ENCODE data around the gene TNFRSF17.
A peak's percentile ranks its signal among the peaks of the same experiment; 100 is the strongest.
"Not testable (repeated sequence)": the region's sequence is repeated elsewhere in the genome, so short reads cannot be mapped to it uniquely, and the experiment has no call there.

Gene TNFRSF17

DNA sequence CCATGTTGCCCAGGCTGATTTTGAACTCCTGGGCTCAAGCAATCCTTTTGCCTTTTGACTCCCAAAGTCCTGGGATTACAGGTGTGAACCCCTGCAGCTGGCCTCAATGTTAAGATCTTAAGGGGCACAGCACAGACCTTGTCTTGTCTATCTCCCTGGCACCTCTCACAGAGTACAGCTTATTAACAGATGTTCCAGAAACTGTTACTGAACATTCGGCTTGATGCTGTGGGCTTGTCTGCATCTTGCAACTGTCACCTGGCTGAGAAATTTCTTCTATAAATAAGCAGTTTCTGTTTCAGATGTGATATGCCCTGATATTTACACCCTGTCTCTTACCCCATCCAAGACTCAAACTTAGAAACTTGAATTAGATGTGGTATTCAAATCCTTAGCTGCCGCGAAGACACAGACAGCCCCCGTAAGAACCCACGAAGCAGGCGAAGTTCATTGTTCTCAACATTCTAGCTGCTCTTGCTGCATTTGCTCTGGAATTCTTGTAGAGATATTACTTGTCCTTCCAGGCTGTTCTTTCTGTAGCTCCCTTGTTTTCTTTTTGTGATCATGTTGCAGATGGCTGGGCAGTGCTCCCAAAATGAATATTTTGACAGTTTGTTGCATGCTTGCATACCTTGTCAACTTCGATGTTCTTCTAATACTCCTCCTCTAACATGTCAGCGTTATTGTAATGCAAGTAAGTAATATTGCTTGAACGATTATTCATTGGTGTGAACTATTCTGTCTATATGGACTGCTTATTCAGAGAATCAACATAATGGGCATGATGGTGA lies at the start of gene TNFRSF17:
Gene TNFRSF17 (plus strand): TSS at position 450 of the 791 bp plus-strand sequence. CDS start 115 bp downstream, at position 565.
- no peak for DNase-seq (ENCODE audit: low read depth)

DNA sequence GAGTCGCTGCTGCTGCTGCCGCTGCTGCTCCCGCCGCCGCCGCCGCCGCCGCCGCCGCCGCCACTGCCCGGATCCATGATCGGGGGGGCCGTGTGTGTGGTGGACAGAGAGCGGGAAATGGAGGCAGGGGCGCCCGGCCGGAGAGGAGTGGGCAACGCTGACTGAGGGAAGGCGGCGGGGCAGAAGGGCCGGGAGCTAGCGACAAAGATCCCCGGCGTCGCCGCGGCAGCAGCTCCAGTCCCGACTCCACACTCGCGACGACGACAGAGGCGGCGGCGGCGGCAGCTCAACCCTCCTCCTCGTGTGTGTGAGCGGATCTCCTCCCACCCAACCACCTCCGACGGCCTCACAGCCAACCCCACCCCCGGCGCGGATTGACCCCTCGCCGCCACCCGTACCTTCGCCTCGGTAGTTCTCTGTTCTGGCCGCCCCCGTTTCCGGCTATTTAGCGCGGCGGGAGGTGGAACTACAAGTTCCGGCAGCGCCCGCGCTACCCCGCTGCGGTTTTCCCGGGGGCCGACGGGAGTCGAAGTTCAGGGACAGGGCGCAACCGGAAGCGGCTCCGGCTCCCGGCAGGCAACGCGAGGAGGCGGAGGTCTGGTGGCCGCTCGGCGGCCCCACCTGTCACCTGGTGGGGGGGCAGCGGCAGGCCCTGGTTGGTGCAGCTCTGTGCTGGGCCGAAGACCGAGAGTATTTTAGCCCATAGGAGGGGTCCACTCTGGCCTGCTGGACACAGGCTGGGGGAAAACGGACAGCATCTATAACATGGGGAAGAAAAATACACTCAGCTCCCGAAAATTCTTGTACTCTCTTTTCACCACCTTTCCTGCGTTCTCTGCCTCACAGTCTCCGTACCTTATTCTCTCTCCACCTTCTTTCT lies 49.1 kb upstream of the TNFRSF17 start, which contains the start of gene GSPT1:
Gene GSPT1 (minus strand): TSS at position 313 of the 880 bp plus-strand sequence. CDS start 236 bp downstream, at position 77.
- DNase-seq (ENCODE audit: low read depth) = peak; percentile 99

DNA sequence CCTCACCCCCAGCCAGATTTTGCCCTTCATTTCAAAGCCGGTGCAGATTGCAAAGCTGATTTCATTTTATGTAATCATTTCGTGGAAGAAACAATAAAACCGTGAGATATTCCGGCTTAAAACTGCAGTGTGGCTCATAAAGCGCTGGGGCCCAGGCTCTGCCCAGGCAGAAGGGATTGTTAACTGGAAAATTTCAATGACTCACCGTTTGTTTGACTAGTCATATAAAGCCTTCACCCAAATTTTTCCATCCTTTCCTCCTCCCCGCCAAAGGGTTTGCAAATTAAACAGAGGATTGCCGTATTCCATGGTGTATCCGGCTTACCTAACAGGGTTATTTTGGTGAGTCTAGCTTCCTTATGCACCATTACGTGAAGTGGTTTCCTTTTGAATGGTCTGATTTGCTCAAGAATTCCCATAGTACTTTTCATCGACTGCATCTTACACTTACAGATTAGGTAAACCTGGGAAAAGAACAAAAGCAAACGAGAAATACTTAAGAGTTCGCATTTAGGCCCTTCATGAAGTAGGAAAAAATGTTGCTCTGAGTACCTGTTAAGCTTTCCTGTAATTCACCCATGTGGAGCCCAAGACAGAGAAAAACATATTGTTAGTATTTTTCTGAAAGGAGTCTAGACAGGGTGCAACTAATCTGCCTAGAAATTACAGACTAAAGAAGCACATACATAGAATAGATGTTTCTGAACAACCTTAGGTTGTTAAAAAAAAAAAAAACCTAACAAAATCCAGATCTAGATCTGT lies 48.3 kb upstream of the TNFRSF17 start:
- no peak for DNase-seq (ENCODE audit: low read depth)

DNA sequence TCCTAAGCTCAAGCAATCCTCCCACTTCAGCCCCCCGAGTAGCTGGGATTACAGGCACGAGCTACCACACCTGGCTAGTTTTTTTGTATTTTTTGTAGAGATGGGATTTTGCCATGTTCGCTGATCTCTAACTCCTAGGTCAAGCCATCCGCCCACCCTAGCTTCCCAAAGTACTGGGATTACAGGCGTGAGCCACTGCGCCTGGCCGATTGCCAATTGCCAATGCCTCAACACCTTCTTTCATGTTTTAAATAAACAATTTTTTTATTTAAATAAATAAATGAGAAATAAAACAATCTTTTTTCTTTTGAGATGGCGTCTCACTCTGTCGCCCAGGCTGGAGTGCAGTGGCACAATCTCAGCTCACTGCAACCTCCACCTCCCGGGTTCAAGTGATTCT lies 41.0 kb upstream of the TNFRSF17 start:
- not testable (repeated sequence) for DNase-seq (ENCODE audit: low read depth)

DNA sequence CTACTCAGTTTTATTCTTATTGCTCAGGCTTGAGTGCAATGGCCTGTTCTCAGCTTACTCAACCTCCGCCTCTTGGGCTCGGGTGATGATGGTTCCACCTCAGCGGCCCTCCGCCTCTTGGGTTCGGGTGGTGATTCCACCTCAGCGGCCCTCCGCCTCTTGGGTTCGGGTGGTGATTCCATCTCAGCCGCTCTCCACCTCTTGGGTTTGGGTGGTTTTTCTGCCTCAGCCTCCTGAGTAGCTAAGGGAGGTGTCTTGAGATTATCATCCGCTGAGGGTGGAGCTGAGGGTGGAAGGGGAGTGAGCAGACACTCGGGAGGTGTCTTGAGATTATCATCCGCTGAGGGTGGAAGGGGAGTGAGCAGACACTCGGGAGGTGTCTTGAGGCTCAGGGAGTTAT lies 37.7 kb upstream of the TNFRSF17 start:
- not testable (repeated sequence) for DNase-seq (ENCODE audit: low read depth)

DNA sequence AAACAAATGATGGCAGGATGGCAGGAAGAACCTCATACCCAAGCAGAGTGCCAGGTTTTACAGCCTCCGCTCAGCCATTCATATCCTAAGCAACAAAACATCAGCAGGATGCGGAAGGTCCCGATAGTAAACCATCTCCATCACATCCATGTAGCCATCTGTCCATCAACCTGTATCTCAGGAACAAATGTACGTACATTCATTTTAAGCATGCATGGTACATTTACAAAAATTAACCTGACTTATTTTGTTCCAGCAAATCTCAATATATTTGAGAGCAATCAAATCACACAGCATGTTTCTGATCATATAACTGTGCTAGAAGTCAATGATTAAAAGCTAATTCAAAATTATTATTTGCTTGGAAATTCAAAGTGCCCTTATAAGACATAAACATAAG lies 23.1 kb upstream of the TNFRSF17 start, which contains the start of gene NPIPB2:
Gene NPIPB2 (minus strand): TSS at position 101 of the 400 bp plus-strand sequence. CDS start 0 bp downstream, at position 101.
- not testable (repeated sequence) for DNase-seq (ENCODE audit: low read depth)

DNA sequence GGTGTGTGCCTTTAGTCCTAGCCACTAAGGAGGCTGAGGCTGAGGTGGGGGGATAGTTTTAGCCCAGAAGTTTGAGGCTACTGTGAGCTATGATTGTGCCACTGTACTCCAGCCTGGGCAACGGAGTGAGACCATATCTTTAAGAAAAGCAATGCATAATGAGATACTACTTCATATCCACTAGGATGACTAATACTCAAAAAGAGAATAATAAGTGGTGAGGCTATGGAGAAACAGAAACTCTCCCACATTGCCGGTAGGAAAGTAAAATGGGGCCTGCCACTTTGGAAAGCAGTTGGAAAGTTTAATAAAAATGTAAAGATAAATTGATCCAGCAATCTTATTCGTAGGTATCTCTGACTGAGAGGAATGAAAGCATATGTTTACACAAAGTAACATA lies 18.6 kb upstream of the TNFRSF17 start:
- DNase-seq (ENCODE audit: low read depth) = no peak

DNA sequence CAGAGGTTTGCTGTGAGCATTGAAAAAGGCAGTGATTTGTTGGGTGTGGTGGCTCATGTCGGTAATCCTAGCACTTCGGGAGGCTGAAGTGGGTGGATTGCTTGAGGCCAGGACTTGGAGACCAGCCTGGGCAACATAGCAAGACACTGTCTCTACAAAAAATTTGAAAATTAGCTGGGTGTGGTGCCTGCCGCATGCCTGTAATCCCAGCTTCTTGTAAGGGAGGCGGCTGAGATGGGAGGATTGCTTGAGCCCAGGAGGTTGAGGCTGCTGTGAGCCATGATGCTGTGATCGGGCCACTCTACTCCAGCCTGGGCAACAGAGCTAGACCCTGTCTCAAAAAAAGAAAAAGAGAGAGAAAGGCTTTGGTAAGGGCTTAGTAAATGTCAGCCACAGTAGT lies 16.2 kb upstream of the TNFRSF17 start:
- no peak for DNase-seq (ENCODE audit: low read depth)

DNA sequence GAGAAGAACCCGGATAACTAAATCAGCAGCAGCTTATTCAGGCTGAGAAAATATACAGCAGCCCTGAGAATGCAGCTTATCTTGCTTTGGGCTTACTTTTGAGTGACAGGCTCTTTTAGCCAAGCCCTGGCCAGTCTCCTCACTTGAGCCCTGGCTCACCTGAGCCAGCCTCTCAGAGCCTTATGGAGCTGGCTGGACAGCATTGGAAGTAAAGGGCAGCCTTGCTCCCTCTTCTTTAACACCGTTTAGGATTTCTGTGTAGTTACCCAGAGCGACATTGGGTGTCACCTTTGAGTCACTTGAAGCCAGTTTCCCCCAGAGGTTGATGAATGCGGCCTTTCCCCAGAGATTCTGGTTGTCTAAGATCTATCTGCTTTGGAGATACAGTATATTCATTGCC lies 15.5 kb upstream of the TNFRSF17 start:
- no peak for DNase-seq (ENCODE audit: low read depth)

DNA sequence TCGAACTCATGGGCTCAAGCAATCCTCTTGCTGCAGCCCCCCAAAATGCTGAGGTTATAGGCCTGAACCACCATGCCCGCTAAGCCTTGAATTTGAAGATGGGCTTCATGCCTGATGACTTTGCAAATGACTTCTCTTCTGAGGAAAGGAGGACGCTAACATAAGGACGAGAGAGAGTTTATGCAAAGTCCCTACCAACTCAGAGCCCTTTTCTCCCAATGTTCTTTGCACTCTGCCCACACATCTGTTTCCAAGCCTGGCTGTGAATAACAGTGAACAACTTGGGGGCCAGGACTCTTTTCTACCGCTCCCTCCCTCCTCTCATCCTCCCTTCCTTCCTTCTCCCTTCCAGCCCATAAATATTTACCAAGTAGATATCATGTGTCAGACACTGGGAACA lies 14.6 kb upstream of the TNFRSF17 start:
- DNase-seq (ENCODE audit: low read depth) = no peak

DNA sequence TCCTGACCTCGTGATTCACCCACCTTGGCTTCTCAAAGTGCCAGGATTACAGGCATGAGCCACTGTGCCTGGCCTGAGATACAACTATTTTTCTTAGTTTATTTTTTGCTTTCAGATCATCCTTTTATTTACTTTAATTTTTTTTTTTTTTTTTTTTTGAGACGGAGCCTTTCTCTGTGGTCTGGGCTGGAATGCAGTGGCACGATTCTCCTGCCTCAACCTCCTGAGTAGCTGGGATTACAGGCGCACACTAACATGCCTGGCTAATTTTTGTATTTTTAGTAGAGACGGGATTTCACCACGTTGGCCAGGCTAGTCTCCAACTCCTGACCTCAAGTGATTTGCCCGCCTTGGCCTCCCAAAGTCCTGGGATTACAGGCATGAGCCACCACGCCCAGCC lies 11.4 kb upstream of the TNFRSF17 start:
- not testable (repeated sequence) for DNase-seq (ENCODE audit: low read depth)

DNA sequence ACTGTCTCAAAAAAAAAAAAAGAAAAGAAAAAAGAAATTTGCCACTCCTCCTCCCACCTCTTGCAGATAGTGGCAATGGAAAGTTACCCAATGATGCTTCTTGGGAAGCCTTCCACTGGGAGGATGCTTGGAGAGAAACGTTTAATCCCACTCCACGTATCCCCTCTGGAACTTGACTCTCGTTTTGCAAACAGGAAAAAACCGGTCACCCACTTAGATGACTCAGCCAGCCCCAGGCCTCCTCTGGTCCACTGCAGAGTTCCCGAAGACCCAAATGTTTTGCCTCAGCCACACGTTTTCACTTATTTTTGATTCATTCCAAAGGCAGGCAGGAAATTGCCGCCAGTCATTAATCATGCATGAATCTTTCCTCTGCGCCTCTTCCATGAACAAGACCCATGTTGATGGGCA lies 9.3 kb upstream of the TNFRSF17 start:
- DNase-seq (ENCODE audit: low read depth) = no peak

DNA sequence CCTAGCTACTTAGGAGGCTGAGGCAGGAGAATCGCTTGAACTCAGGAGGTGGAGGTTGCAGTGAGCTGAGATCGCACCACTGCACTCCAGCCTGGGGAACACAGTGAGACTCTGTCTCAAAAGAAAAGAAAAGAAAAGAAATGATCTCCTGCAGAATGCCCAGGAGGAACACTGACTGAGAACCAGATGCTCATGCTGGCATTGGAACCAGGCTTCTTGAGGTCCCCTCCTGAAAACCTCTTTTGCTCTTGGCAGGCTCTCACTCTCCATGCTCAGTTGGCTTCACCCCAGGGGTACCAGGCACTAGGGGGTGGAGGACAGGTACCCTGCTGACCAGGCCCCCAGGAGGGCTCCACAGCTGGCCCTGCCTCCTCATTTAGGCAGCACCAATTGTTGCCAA lies 8.5 kb upstream of the TNFRSF17 start:
- DNase-seq (ENCODE audit: low read depth) = no peak

DNA sequence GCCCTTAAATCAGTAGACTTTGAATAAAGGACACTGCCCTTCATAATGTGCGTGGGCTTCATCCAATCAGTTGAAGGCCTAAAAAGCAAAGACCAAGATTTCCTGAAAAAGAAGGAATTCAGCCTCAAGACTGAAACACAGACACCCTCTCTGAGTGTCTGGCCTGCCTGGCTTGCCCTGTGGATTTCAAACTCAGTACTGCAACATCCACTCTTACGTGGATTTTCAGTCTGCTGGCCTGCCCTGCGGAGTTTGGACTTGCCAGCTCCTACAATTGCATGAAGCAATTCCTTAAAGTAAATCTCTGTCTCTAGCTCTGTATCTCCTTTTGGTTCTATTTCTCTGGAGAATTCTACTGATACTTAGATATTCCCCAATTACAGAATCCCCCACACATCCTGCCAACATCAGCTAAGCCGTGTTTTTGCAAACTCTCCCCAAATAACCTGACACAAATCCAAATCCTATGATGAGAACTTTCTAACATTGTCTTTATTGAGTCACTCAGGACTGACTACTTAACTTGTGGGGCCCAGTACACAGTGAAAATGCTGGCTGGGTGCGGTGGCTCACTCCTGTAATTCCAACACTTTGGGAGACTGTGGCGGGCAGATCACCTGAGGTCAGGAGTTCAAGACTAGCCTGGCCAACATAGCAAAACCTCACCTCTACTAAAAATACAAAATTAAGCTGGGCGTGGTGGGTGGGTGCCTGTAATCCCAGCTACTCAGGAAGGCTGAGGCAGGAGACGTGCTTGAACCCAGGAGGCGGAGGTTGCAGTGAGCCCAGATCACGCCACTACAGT lies 7.2 kb upstream of the TNFRSF17 start:
- no peak for DNase-seq (ENCODE audit: low read depth)

DNA sequence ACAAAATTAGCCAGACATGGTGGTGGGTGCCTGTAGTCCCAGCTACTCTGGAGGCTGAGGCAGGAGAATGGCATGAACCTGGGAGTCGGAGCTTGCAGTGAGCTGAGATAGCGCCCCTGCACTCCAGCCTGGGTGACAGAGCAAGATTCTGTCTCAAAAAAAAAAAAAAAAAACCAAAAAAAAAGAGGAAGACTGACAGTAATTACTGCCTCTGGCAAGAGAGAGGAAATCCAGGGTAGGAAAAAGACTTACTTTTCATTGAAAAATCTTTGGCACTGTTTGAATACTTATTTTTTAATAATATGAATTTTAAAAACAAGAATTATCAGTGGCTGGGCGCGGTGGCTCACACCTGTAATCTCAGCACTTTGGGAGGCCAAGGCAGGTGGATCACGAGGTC lies 2.6 kb upstream of the TNFRSF17 start:
- DNase-seq (ENCODE audit: low read depth) = not testable (repeated sequence)

DNA sequence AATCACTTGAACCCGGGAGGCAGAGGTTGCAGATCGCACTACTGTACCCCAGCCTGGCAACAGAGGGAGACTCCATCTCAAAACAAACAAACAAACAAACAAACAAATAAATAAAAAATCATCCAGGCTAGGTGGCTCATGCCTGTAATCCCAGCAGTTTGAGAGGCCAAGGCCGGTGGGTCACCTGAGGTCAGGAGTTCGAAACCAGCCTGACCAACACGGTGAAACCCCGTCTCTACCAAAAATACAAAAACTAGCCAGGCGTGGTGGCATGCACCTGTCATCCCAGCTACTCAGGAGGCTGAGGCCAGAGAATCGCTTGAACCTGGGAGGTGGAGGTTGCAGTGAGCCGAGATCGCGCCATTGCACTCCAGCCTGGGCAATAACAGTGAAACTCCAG lies 2.0 kb upstream of the TNFRSF17 start:
- not testable (repeated sequence) for DNase-seq (ENCODE audit: low read depth)

DNA sequence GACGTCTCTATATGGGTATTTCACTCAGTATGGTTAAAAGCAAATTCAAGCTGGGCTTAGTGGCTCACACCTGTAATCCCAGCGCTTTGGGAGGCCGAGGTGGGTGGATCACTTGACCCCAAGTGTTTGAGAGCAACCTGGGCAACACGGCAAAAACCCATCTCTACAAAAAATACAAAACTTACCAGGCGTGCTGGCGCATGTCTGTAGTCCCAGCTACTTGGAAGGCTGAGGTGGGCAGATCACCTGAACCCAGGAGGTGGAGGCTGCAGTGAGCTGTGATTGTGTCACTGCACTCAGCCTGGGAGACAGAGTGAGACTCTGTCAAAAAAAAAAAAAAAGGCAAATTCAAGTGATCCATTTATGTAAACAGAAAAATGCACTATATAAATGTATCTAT lies 1.3 kb upstream of the TNFRSF17 start:
- DNase-seq (ENCODE audit: low read depth) = no peak

DNA sequence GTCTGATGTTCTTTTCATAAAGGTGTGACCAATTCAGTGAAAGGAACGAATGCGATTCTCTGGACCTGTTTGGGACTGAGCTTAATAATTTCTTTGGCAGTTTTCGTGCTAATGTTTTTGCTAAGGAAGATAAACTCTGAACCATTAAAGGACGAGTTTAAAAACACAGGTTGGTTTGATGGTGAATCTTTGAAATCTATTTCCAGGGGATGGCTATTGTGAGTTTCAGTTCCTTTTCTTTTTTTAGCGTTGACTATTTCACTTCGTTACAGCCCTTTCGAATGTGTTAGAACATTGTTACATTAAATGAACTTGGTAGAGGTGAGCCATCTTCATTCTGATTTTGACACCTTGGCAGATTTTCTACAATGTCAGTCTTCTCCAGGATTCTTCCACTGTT lies 1.2 kb downstream of the TNFRSF17 start:
- no peak for DNase-seq (ENCODE audit: low read depth)

DNA sequence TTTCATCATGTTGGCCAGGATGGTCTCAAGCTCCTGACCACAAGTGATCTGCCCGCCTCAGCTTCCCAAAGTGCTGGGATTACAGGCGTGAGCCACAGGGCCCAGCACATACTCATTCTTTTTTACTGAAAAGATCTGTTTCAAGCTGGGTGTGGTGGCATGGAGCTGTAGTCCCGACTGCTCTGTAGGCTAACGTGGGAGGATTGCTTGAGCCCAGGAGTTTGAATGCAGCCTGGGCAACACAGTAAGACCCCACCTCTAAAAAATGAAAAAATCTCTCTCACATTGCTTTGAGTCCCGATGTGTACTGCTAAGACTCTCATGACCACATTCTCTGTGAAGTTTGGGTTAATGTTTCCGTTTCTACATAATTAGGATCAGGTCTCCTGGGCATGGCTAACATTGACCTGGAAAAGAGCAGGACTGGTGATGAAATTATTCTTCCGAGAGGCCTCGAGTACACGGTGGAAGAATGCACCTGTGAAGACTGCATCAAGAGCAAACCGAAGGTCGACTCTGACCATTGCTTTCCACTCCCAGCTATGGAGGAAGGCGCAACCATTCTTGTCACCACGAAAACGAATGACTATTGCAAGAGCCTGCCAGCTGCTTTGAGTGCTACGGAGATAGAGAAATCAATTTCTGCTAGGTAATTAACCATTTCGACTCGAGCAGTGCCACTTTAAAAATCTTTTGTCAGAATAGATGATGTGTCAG lies 2.3 kb downstream of the TNFRSF17 start:
- no peak for DNase-seq (ENCODE audit: low read depth)

DNA sequence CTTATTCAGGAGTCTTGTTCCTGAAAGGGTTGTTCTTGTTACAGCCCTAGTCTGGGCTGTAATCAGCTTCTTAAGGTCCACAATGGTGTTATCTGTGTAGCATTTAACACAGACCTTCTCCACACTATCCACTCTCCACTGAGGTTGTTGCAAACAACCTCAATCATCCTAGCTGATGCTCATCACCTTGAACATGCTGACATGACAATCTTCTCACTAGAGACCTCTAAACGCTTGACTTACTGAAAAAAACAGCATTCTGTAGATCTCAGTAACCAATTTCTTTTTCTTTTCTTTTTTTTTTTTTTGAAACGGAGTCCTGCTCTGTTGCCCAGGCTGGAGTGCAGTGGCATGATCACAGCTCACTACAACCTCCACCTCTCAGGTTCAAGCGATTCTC lies 3.6 kb downstream of the TNFRSF17 start:
- DNase-seq (ENCODE audit: low read depth) = no peak

DNA sequence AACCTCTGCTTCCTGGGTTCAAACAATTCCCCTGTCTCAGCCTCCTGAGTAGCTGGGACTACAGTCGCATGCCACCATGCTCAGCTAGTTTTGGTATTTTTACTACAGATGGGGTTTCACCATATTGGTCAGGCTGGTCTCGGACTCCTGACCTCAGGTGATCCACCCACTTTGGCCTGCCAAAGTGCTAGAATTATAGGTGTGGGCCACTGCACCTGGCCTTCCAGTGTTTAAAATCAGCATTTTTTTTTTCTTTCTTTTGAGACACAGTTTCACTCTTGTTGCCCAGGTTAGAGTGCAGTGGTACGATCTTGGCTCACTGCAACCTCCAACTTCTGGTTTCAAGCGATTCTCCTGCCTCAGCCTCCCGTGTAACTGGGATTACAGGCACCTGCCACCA lies 5.3 kb downstream of the TNFRSF17 start:
- not testable (repeated sequence) for DNase-seq (ENCODE audit: low read depth)

All from stimulated activated CD4-positive, alpha-beta T cell treated with anti-CD3 and anti-CD28 coated beads, Interleukin-2, amount 100 ng/mL, for 4 hours (primary cell).